K562 (cell line): ENCODE measurements around the gene EVI5.
"Not testable (repeated sequence)": the region's sequence is repeated elsewhere in the genome, so short reads cannot be mapped to it uniquely, and the experiment has no call there.

ENCODE experiments used
- ATF3 ChIP-seq, 2 experiments: fragments of 450-650 bp in 1 of 2; sonication (generic) in 1 of 2; formaldehyde crosslinking in 1 of 2; IDR thresholded peaks in 1 of 2; conservative IDR thresholded peaks in 1 of 2; 2 replicates each; pipeline versions ENCODE4 v1.6.1 to v1.8.1; 2016 to 2023; ENCODE audit warnings: mild to moderate bottlenecking in 2 of 2, moderate library complexity in 2 of 2, inconsistent platforms in 1 of 2, missing genetic modification reagents in 1 of 2
- BHLHE40 ChIP-seq: IDR thresholded peaks from 2 replicates; pipeline ENCODE4 v1.6.1; 2011; ENCODE audit warnings: low read length, improper control_type of control experiment
- CSDE1 ChIP-seq, 2 experiments: fragments of 450-650 bp; IDR thresholded peaks; 2 replicates each; pipeline ENCODE4 v1.6.1; 2016; ENCODE audit warnings: mild to moderate bottlenecking in 1 of 2
- MXD1 ChIP-seq: fragments of 250-450 bp; sonication (Bioruptor Pico); IDR thresholded peaks from 2 replicates; pipeline ENCODE4 v1.8.0; 2021; ENCODE audit warnings: borderline replicate concordance, mild to moderate bottlenecking, moderate library complexity; ENCODE audit not compliant: poor library complexity, severe bottlenecking
- POLR3A ChIP-seq: IDR thresholded peaks from 2 replicates; pipeline ENCODE4 v1.6.1; 2011; ENCODE audit warnings: borderline replicate concordance, mild to moderate bottlenecking, moderate library complexity; ENCODE audit not compliant: insufficient read length, insufficient read depth; ENCODE audit errors: extremely low read depth
- TAF1 ChIP-seq: IDR thresholded peaks from 2 replicates; pipeline ENCODE4 v1.6.1; 2011; ENCODE audit warnings: mild to moderate bottlenecking, low read length, moderate library complexity; ENCODE audit not compliant: insufficient read depth, control insufficient read depth, severe bottlenecking; ENCODE audit errors: extremely low read depth
- YY1 ChIP-seq, 3 experiments: IDR thresholded peaks; 2 replicates each; pipeline ENCODE4 v1.6.1; 2011; ENCODE audit warnings: low read length in 2 of 3, mild to moderate bottlenecking in 2 of 3, moderate library complexity in 2 of 3, borderline replicate concordance in 1 of 3, control low read depth in 1 of 3, low read depth in 1 of 3; ENCODE audit not compliant: insufficient read depth in 3 of 3, insufficient replicate concordance in 2 of 3, control insufficient read depth in 1 of 3, insufficient read length in 1 of 3; ENCODE audit errors: extremely low read depth in 1 of 3
- ZBTB43 ChIP-seq: sonication (generic); formaldehyde crosslinking; IDR thresholded peaks from 2 replicates; pipeline ENCODE4 v1.8.0; 2023; ENCODE audit warnings: mild to moderate bottlenecking, missing genetic modification reagents
- ZNF431 ChIP-seq: sonication (generic); formaldehyde crosslinking; IDR thresholded peaks from 2 replicates; pipeline ENCODE4 v1.8.0; 2022; ENCODE audit warnings: mild to moderate bottlenecking, missing genetic modification reagents
- ZNF766 ChIP-seq: fragments of 200-800 bp; sonication (Bioruptor generic); conservative IDR thresholded peaks from 2 replicates; pipeline ENCODE4 v1.6.1; 2016; ENCODE audit warnings: missing genetic modification characterization, missing compliant biosample characterization

- not testable (repeated sequence) for TF ChIP-seq TAF1; ZNF766 (CRISPR knock-in tag); ATF3 (IDR thresholded peaks at IDR 0.05); ATF3 (CRISPR knock-in tag; conservative IDR thresholded peaks at IDR 0.05); ZBTB43 (CRISPR knock-in tag); MXD1 (CRISPR knock-in tag); POLR3A; CSDE1 (IDR thresholded peaks at IDR 0.05); YY1 (IDR thresholded peaks at IDR 0.05; ENCODE audit: borderline replicate concordance in 1 of 3, control insufficient read depth in 1 of 3, extremely low read depth in 1 of 3, insufficient read depth in 3 of 3, insufficient read length in 1 of 3, insufficient replicate concordance in 2 of 3, low read depth in 1 of 3, low read length in 2 of 3); BHLHE40; ZNF431
Observed at GRCh38 chr1:92584810-92585209, 200.1 kb downstream of the EVI5 start.
